HAP-1 (cell line): ENCODE results near the gene CCDC9.

Experiments used
- DNase-seq, 2 experiments: peaks; one replicate each; pipeline ENCODE4 v3.0.0-alpha.2; 2016 to 2020; ENCODE audit warnings: low spot score in 2 of 2
- H3K27me3 ChIP-seq: fragments of 250-450 bp; sonication (Bioruptor Pico); 2 replicates; pipeline ENCODE4 v1.5.1; 2020; ENCODE audit warnings: low read depth, mild to moderate bottlenecking, moderate library complexity
- H3K36me3 ChIP-seq: fragments of 250-450 bp; sonication (Bioruptor Pico); replicated peaks from 2 replicates; pipeline ENCODE4 v1.5.1; 2020; ENCODE audit warnings: mild to moderate bottlenecking
- H3K4me1 ChIP-seq: fragments of 250-450 bp; sonication (Bioruptor Pico); 2 replicates; pipeline ENCODE4 v1.5.1; 2020; ENCODE audit warnings: mild to moderate bottlenecking
- H3K4me3 ChIP-seq: fragments of 250-450 bp; sonication (Bioruptor Pico); 2 replicates; pipeline ENCODE4 v1.5.1; 2020; ENCODE audit warnings: mild to moderate bottlenecking, moderate library complexity
- H3K9me3 ChIP-seq: fragments of 250-450 bp; sonication (Bioruptor Pico); 2 replicates; pipeline ENCODE4 v1.5.1; 2020; ENCODE audit warnings: mild to moderate bottlenecking, moderate library complexity
- in situ Hi-C: fragments of 300-500 bp; cut with MboI; formaldehyde crosslinking; loops from 3 replicates; pipeline ENCODE4 v1.14.3; 2020; ENCODE audit warnings: low sequenced_read_pairs, inconsistent platforms, mixed read lengths

The CCDC9 gene

GRCh38 chr19:47228937-47229675, 27.2 kb upstream of the CCDC9 start:
- H3K4me1 ChIP-seq, result peaks cover 30% of the 10 kb centered on the region
- H3K27me3 ChIP-seq, result no peaks in the 10 kb centered on the region
- in situ Hi-C loops, result no loop called here
- peak in 1 of 2 experiments; percentile 47 for DNase-seq
- peak overlapping the region; percentile 83 for H3K4me3 ChIP-seq
- peaks cover 5% of the 10 kb centered on the region for H3K36me3 ChIP-seq
- no peaks in the 10 kb centered on the region; the same call in 1 of the 2 replicates for H3K9me3 ChIP-seq

GRCh38 chr19:47229676-47230053, 26.7 kb upstream of the CCDC9 start:
- DNase-seq, result peak in 1 of 2 experiments; percentile 42
- Histone ChIP-seq H3K9me3 (no peaks in the 10 kb centered on the region; the same call in 1 of the 2 replicates), H3K36me3 (peaks cover 5% of the 10 kb centered on the region), H3K4me3 (peak overlapping the region; percentile 83), H3K4me1 (peaks cover 30% of the 10 kb centered on the region), H3K27me3 (no peaks in the 10 kb centered on the region)
- in situ Hi-C loops, result no loop called here

GRCh38 chr19:47230054-47230920, 26.0 kb upstream of the CCDC9 start:
- Histone ChIP-seq H3K4me3 (peak overlapping the region; percentile 83), H3K27me3 (no peaks in the 10 kb centered on the region), H3K4me1 (peaks cover 30% of the 10 kb centered on the region), H3K36me3 (peaks cover 5% of the 10 kb centered on the region), H3K9me3 (no peaks in the 10 kb centered on the region)
- in situ Hi-C loops, result no loop called here
- DNase-seq, result peak in 1 of 2 experiments; percentile 79

- H3K4me3 ChIP-seq, result peak within 1 kb of the TSS; percentile 83
- H3K27me3 ChIP-seq, result no peaks in the 10 kb centered on the region
- no peak for DNase-seq
- in situ Hi-C loops, result no loop called here
- peaks cover 26% of the 10 kb centered on the region for H3K4me1 ChIP-seq
- H3K36me3 ChIP-seq, result no peaks in the 10 kb centered on the region
- no peaks in the 10 kb centered on the region for H3K9me3 ChIP-seq
These were observed 25.5 kb upstream of the CCDC9 start, which contains the start of gene BBC3 for GRCh38 chr19:47230921-47231214. BBC3 (minus strand) TSS chr19:47231199; CDS start chr19:47228431, 2,768 bp downstream.

GRCh38 chr19:47231215-47232054, 24.9 kb upstream of the CCDC9 start:
- H3K4me3 ChIP-seq, result peak overlapping the region; percentile 23
- H3K36me3 ChIP-seq, result no peaks in the 10 kb centered on the region
- peaks cover 23% of the 10 kb centered on the region for H3K4me1 ChIP-seq
- in situ Hi-C loops, result no loop called here
- peak; percentile 67 to 94 for DNase-seq
- H3K27me3 ChIP-seq, result no peaks in the 10 kb centered on the region
- H3K9me3 ChIP-seq, result no peaks in the 10 kb centered on the region

- H3K27me3 ChIP-seq, result no peaks in the 10 kb centered on the region
- H3K9me3 ChIP-seq, result no peaks in the 10 kb centered on the region
- no peaks in the 10 kb centered on the region for H3K36me3 ChIP-seq
- peaks cover 11% of the 10 kb centered on the region for H3K4me1 ChIP-seq
- DNase-seq, result no peak
- H3K4me3 ChIP-seq, result no peak overlapping the region
- in situ Hi-C loops, result no loop called here
These were observed 23.7 kb upstream of the CCDC9 start for GRCh38 chr19:47232422-47233211.

- Histone ChIP-seq H3K4me1 (peaks cover 6% of the 10 kb centered on the region), H3K36me3 (no peaks in the 10 kb centered on the region)
- in situ Hi-C loops, result no loop called here
These were observed 20.2 kb upstream of the CCDC9 start for GRCh38 chr19:47236072-47236675.

GRCh38 chr19:47239152-47239551, 17.2 kb upstream of the CCDC9 start:
- H3K4me1 ChIP-seq, result peaks cover 11% of the 10 kb centered on the region
- in situ Hi-C loops, result no loop called here
- H3K36me3 ChIP-seq, result no peaks in the 10 kb centered on the region; the same call in 1 of the 2 replicates
- no peaks in the 10 kb centered on the region for H3K9me3 ChIP-seq
- no peak overlapping the region for H3K4me3 ChIP-seq
- H3K27me3 ChIP-seq, result no peaks in the 10 kb centered on the region
- no peak for DNase-seq

More at GRCh38 chr19:47236072-47236675, 20.2 kb upstream of the CCDC9 start:
- no peaks in the 10 kb centered on the region for H3K9me3 ChIP-seq
- no peak overlapping the region for H3K4me3 ChIP-seq
- no peaks in the 10 kb centered on the region for H3K27me3 ChIP-seq
- DNase-seq, result no peak

- Histone ChIP-seq H3K4me1 (peaks cover 15% of the 10 kb centered on the region), H3K9me3 (no peaks in the 10 kb centered on the region), H3K27me3 (no peaks in the 10 kb centered on the region), H3K36me3 (no peaks in the 10 kb centered on the region; the same call in 1 of the 2 replicates), H3K4me3 (no peak overlapping the region)
- in situ Hi-C loops, result no loop called here
- DNase-seq, result no peak
These were observed 16.6 kb upstream of the CCDC9 start for GRCh38 chr19:47239610-47240296.

GRCh38 chr19:47240556-47240955, 15.8 kb upstream of the CCDC9 start:
- Histone ChIP-seq H3K4me1 (peaks cover 15% of the 10 kb centered on the region), H3K9me3 (no peaks in the 10 kb centered on the region), H3K36me3 (no peaks in the 10 kb centered on the region; the same call in 1 of the 2 replicates), H3K27me3 (no peaks in the 10 kb centered on the region), H3K4me3 (no peak overlapping the region)
- DNase-seq, result no peak
- in situ Hi-C loops, result no loop called here

- H3K4me3 ChIP-seq, result no peak overlapping the region
- peak in 1 of 2 experiments; percentile 65 for DNase-seq
- H3K36me3 ChIP-seq, result no peaks in the 10 kb centered on the region; the same call in 1 of the 2 replicates
These were observed 15.1 kb upstream of the CCDC9 start for GRCh38 chr19:47240996-47241918.

More at GRCh38 chr19:47240996-47241918, 15.1 kb upstream of the CCDC9 start:
- no peaks in the 10 kb centered on the region for H3K27me3 ChIP-seq
- in situ Hi-C loops, result no loop called here
- peaks cover 15% of the 10 kb centered on the region for H3K4me1 ChIP-seq
- no peaks in the 10 kb centered on the region for H3K9me3 ChIP-seq
